Endothelial cell of umbilical vein (primary cell): ENCODE data around the gene ERBB2. TPM values are rescaled to one million over a fixed set of nuclear protein-coding genes. Genes with fewer than 3 reads are reported as not detected.

Experiments used
- BruUV-seq: library from RNA; stranded (reverse); fragments of 400-500 nt; replicated peaks from 2 replicates; lab custom pipeline; 2021; lab: Mats Ljungman, UMichigan
- CTCF ChIA-PET: fragments of 300-600, 350-600 bp; sonication (Branson Sonifier 250); formaldehyde crosslinking; loops from one replicate; lab custom pipeline; 2021; ENCODE audit warnings: antibody characterized with exemption, inconsistent platforms; lab: Charles Lee
- POLR2A ChIA-PET: fragments of 300-600, 350-600 bp; sonication (Branson Sonifier 250); formaldehyde crosslinking; loops from one replicate; lab custom pipeline; 2021; ENCODE audit warnings: antibody characterized with exemption, inconsistent platforms; lab: Charles Lee
- DNase-seq: peaks from one replicate; pipeline ENCODE4 v3.0.0-alpha.2; 2011; ENCODE audit warnings: low read depth, low spot score
- FAIRE-seq: peaks from 2 replicates; lab custom pipeline; 2011; peaks lifted over from hg19 to GRCh38; lab: Jason Lieb, UNC
- H2AFZ ChIP-seq: 2 replicates; pipeline ENCODE4 v1.6.0; 2012; ENCODE audit warnings: low read depth, low read length, control low read depth, inconsistent platforms
- H3K27ac ChIP-seq: 2 replicates; pipeline ENCODE4 v1.5.1; 2011; ENCODE audit warnings: low read depth, mild to moderate bottlenecking, control low read depth, low read length, moderate library complexity; ENCODE audit not compliant: insufficient read depth
- H3K27me3 ChIP-seq, 2 experiments: 2 replicates each; pipeline versions ENCODE4 v1.6.0 to v1.6.1; 2011; ENCODE audit warnings: low read length in 2 of 2, mixed read lengths in 1 of 2; ENCODE audit not compliant: control insufficient read depth in 2 of 2, insufficient read depth in 2 of 2
- H3K36me3 ChIP-seq, 2 experiments: 2 replicates in 1 of 2; 3 replicates in 1 of 2; pipeline ENCODE4 v1.5.1; 2011; ENCODE audit warnings: low read length in 2 of 2, mild to moderate bottlenecking in 1 of 2, moderate library complexity in 1 of 2; ENCODE audit not compliant: control insufficient read depth in 2 of 2, insufficient read depth in 2 of 2; ENCODE audit errors: extremely low read depth in 1 of 2
- H3K4me1 ChIP-seq: 3 replicates; pipeline ENCODE4 v1.5.1; 2011; ENCODE audit warnings: mild to moderate bottlenecking, low read length; ENCODE audit not compliant: control insufficient read depth, insufficient read depth; ENCODE audit errors: extremely low read depth
- H3K4me2 ChIP-seq: 2 replicates; pipeline ENCODE4 v1.6.1; 2011; ENCODE audit warnings: low read length, control low read depth, mixed read lengths; ENCODE audit not compliant: insufficient read depth
- H3K4me3 ChIP-seq, 3 experiments: fragments of 200-600 bp in 1 of 3; sonication (generic), shearing (Covaris generic) in 1 of 3; replicated peaks in 1 of 3; 2 replicates each; pipeline ENCODE4 v1.5.1; 2011 to 2016; ENCODE audit warnings: control low read depth in 3 of 3, low read length in 3 of 3, mild to moderate bottlenecking in 2 of 3, inconsistent platforms in 1 of 3, low read depth in 1 of 3, moderate library complexity in 1 of 3; ENCODE audit not compliant: insufficient read depth in 1 of 3
- H3K79me2 ChIP-seq: 2 replicates; pipeline ENCODE4 v1.6.0; 2012; ENCODE audit warnings: low read length, inconsistent platforms; ENCODE audit not compliant: control insufficient read depth, insufficient read depth
- H3K9ac ChIP-seq: replicated peaks from 2 replicates; pipeline ENCODE3; 2011; ENCODE audit warnings: low read length, control low read depth; ENCODE audit not compliant: insufficient read depth; ENCODE audit errors: extremely low read depth
- H3K9me1 ChIP-seq: replicated peaks from 3 replicates; pipeline ENCODE4 v1.6.0; 2011; ENCODE audit warnings: mild to moderate bottlenecking, low read length; ENCODE audit not compliant: control insufficient read depth, insufficient read depth; ENCODE audit errors: extremely low read depth
- H3K9me3 ChIP-seq: replicated peaks from 2 replicates; pipeline ENCODE4 v1.5.1; 2012; ENCODE audit warnings: low read length, inconsistent platforms; ENCODE audit not compliant: control insufficient read depth, insufficient read depth
- H4K20me1 ChIP-seq: replicated peaks from 2 replicates; pipeline ENCODE3; 2011; ENCODE audit warnings: mild to moderate bottlenecking, low read length; ENCODE audit not compliant: control insufficient read depth, insufficient read depth; ENCODE audit errors: extremely low read depth
- CTCF ChIP-seq, 2 donors: IDR thresholded peaks; 1 replicate in 1 of 2; 2 replicates in 1 of 2; pipeline ENCODE4 v1.5.1; 2011; ENCODE audit warnings: low read length in 2 of 2, mild to moderate bottlenecking in 2 of 2, moderate library complexity in 2 of 2, control low read depth in 1 of 2, inconsistent platforms in 1 of 2, low read depth in 1 of 2; ENCODE audit not compliant: insufficient read depth in 1 of 2; ENCODE audit errors: extremely low read depth in 1 of 2
- FOS ChIP-seq: IDR thresholded peaks from 2 replicates; pipeline ENCODE4 v1.6.1; 2011; ENCODE audit warnings: mild to moderate bottlenecking, low read length, moderate library complexity, borderline replicate concordance; ENCODE audit not compliant: insufficient read depth
- GATA2 ChIP-seq: IDR thresholded peaks from 2 replicates; pipeline ENCODE4 v1.7.0; 2011; ENCODE audit warnings: low read depth, mild to moderate bottlenecking, moderate library complexity, mixed read lengths, low read length; ENCODE audit not compliant: insufficient read length, insufficient read depth
- MYC ChIP-seq: IDR thresholded peaks from one replicate; pipeline ENCODE4 v1.6.1; 2011; ENCODE audit warnings: mild to moderate bottlenecking, low read depth, low read length
- POLR2A ChIP-seq: IDR thresholded peaks from 2 replicates; pipeline ENCODE4 v1.6.1; 2012; ENCODE audit warnings: low read depth, mild to moderate bottlenecking, control low read depth, low read length
- POLR2AphosphoS5 ChIP-seq: IDR thresholded peaks from 2 replicates; pipeline ENCODE4 v1.6.1; 2012; ENCODE audit warnings: low read depth, mild to moderate bottlenecking, control low read depth, low read length, moderate library complexity; ENCODE audit not compliant: insufficient read depth
- dilution Hi-C: fragments of 300-500 bp; cut with MboI; formaldehyde crosslinking; loops from one replicate; pipeline ENCODE4 v1.15.0; 2019; ENCODE audit warnings: low sequenced_read_pairs; ENCODE audit not compliant: extremely low pct_ligation_motif_present
- intact Hi-C: fragments of 100-400 bp; cut with micrococcal nuclease; formaldehyde crosslinking; loops from one replicate; pipeline ENCODE4 v1.10.0; 2022
- polyA plus RNA-seq, 4 experiments: library from polyadenylated mRNA; depleted of rRNA in 3 of 4; stranded (reverse) in 3 of 4; unstranded in 1 of 4; fragments of >200 nt; gene quantifications; 2 replicates each; pipeline versions ENCODE4 v1.2.1 to v1.2.3, GENCODE V29; 2011 to 2012; ENCODE audit warnings: missing spikeins in 1 of 4
- total RNA-seq: library from RNA; stranded (reverse); gene quantifications from 2 replicates; pipeline ENCODE4 v1.2.3, GENCODE V29; 2021

Gene ERBB2
- total and polyA plus RNA-seq, 2 donors (not counting 3 experiments of a cell fraction or from before 2014, with no cell fraction given): 20.6 to 32.9 TPM

GRCh38 chr17:39670746-39671145 lies 29.1 kb upstream of the ERBB2 start:
- no peaks in the 10 kb centered on the region for H4K20me1 ChIP-seq
- H3K4me1 ChIP-seq: no peaks in the 10 kb centered on the region
- H3K9ac ChIP-seq: no peak overlapping the region
- H3K4me3 ChIP-seq: no peak overlapping the region
- no peak for FAIRE-seq
- ChIA-PET POLR2A (interaction anchor here (0.7 kb wide), 1 partner anchor 11 kb away, joined by 3 read pairs; no protein-coding TSS in a partner anchor), CTCF (interaction anchor here (0.8 to 13.1 kb wide), 9 partner anchors 11 to 119 kb away, joined by 3 to 291 read pairs (median 7); partner anchors contain the start of genes ERBB2 and PGAP3)
- no peak overlapping the region for H3K4me2 ChIP-seq
- TF ChIP-seq POLR2A: no peak
- TF ChIP-seq GATA2: no peak
- TF ChIP-seq FOS: no peak
- TF ChIP-seq MYC: no peak
- TF ChIP-seq POLR2AphosphoS5: no peak
- dilution Hi-C loops (no loop called here), intact Hi-C loops (no loop called here)
- H3K9me1 ChIP-seq: no peaks in the 10 kb centered on the region
- H3K36me3 ChIP-seq: no peaks in the 10 kb centered on the region
- peaks cover 6 to 10% of the 10 kb centered on the region in 2 experiments for H3K27me3 ChIP-seq
- no peaks in the 10 kb centered on the region for H3K9me3 ChIP-seq
- no TSS peak for BruUV-seq
- H3K79me2 ChIP-seq: no peaks in the 10 kb centered on the region
- DNase-seq: no peak
- no peak overlapping the region for H3K27ac ChIP-seq
- H2AFZ ChIP-seq: no peak overlapping the region

GRCh38 chr17:39671651-39672521 lies 28.0 kb upstream of the ERBB2 start:
- no peaks in the 10 kb centered on the region for H3K9me3 ChIP-seq
- DNase-seq (peak; percentile 40), FAIRE-seq (peak; percentile 66)
- dilution Hi-C loops: no loop called here
- H4K20me1 ChIP-seq: no peaks in the 10 kb centered on the region
- peaks cover 6% of the 10 kb centered on the region in 2 experiments for H3K27me3 ChIP-seq
- H3K4me2 ChIP-seq: no peak overlapping the region
- H3K79me2 ChIP-seq: no peaks in the 10 kb centered on the region
- no peak overlapping the region for H3K9ac ChIP-seq
- H3K4me1 ChIP-seq: no peaks in the 10 kb centered on the region
- H3K4me3 ChIP-seq: no peak overlapping the region
- POLR2A ChIA-PET: interaction anchor here (0.7 kb wide), 1 partner anchor 12 kb away, joined by 3 read pairs; no protein-coding TSS in a partner anchor
- H3K9me1 ChIP-seq: no peaks in the 10 kb centered on the region
- H3K27ac ChIP-seq: no peak overlapping the region
- no peak overlapping the region for H2AFZ ChIP-seq
- intact Hi-C loops: loop anchor here (1.0 kb wide), 1 partner anchor 50 kb away; no protein-coding TSS in a partner anchor
- no peaks in the 10 kb centered on the region for H3K36me3 ChIP-seq
- CTCF ChIA-PET: interaction anchor here (0.6 to 13.1 kb wide), 21 partner anchors 9 to 465 kb away, joined by 3 to 291 read pairs (median 4); no protein-coding TSS in a partner anchor
- TF ChIP-seq FOS (no peak), CTCF (IDR thresholded peaks at IDR 0.05; ENCODE audit: extremely low read depth in 1 of 2, insufficient read depth in 1 of 2, low read depth in 1 of 2, low read length in 2 of 2) (peak; percentile 52 to 78)
- no TSS peak for BruUV-seq
